ENCODE measurements around the gene TCEA3. TPM values are rescaled to one million over a fixed set of nuclear protein-coding genes. Genes with fewer than 3 reads are reported as not detected.

Gene TCEA3
- total and polyA plus RNA-seq, 12 donors: 25.1 to 93.0 (median 67.2) TPM

GRCh38 chr1:23370330-23370708 is 54.2 kb downstream of the TCEA3 start:
- peaks cover 11 to 57% (median 47%) of the 10 kb centered on the region in 9 donors for H3K4me1 ChIP-seq
- TF ChIP-seq, protein P1, sequence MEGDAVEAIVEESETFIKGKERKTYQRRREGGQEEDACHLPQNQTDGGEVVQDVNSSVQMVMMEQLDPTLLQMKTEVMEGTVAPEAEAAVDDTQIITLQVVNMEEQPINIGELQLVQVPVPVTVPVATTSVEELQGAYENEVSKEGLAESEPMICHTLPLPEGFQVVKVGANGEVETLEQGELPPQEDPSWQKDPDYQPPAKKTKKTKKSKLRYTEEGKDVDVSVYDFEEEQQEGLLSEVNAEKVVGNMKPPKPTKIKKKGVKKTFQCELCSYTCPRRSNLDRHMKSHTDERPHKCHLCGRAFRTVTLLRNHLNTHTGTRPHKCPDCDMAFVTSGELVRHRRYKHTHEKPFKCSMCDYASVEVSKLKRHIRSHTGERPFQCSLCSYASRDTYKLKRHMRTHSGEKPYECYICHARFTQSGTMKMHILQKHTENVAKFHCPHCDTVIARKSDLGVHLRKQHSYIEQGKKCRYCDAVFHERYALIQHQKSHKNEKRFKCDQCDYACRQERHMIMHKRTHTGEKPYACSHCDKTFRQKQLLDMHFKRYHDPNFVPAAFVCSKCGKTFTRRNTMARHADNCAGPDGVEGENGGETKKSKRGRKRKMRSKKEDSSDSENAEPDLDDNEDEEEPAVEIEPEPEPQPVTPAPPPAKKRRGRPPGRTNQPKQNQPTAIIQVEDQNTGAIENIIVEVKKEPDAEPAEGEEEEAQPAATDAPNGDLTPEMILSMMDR (IDR thresholded peaks at IDR 0.05): no peak
- H3K27ac ChIP-seq: peak overlapping the region; percentile 76 to 99 (median 97)
- no peaks in the 10 kb centered on the region for H3K27me3 ChIP-seq
- DNase-seq: no peak
- H3K36me3 ChIP-seq: peaks cover 0 to 25% (median 18%) of the 10 kb centered on the region in 9 donors
- peaks cover 0 to 16% (median 0%) of the 10 kb centered on the region in 11 donors for H3K9me3 ChIP-seq
- WGBS, 2 donors: 11 to 21% methylated on average over 5 of the region's 5 CpGs
- H3K4me3 ChIP-seq: peak overlapping the region in 8 of 10 donors; percentile 65 to 98 (median 86)
- ATAC-seq: no peak
- intact Hi-C loops (cut with DNase I): no loop called here

DNA sequence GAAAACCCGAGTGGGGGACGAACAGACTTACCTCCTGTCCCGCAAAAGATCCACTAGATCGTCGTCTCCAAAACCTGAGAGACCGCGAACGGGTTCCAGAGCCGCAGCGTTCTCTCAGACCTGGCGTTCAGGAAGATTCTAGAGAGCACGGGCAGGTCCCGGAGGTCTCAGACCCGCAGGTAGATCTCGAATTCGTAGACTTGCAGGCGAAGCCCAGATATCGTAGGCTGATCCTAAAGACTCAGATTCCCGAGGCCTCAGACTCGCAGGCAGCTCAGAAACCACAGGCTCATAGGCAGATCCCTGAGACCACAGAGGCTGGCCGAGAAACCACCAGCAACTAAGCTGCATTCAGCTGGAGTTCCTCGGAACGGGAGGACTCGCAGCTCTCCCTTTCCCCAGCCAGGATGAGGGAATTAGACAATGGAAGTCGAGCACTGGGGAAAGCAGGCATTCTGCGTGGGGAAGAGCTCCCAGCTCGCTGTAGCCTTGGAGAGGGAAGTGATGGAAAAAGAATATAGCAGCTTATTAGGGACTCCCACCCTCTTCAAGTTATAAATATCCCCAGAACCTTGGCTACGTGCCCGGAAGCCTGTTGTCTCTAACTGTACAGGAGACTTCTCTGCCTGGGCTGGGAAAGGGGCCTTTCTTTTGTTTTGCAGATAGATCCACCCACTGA is 55.1 kb downstream of the TCEA3 start, which contains the start of gene ZNF436:
TSS of gene ZNF436 (minus strand) at position 502 of the 679 bp plus-strand sequence. CDS start 1,831 bp downstream, outside the sequence.
- WGBS, 2 donors: 0% methylated on average over 29 of the region's 29 CpGs
- peak; percentile 83 to 97 for DNase-seq
- peaks cover 11 to 57% (median 47%) of the 10 kb centered on the region in 9 donors for H3K4me1 ChIP-seq
- no peaks in the 10 kb centered on the region for H3K27me3 ChIP-seq
- peaks cover 0 to 24% (median 2%) of the 10 kb centered on the region in 11 donors for H3K9me3 ChIP-seq
- TF ChIP-seq, protein P1 (IDR thresholded peaks at IDR 0.05): no peak
- peak within 1 kb of the TSS; percentile 65 to 98 (median 86) for H3K4me3 ChIP-seq
- H3K36me3 ChIP-seq: peaks cover 0 to 33% (median 27%) of the 10 kb centered on the region in 9 donors
- peak within 1 kb of the TSS; percentile 76 to 99 (median 97) for H3K27ac ChIP-seq
- intact Hi-C loops (cut with DNase I): loop anchor here in 7 of 10 donors (2.0 to 5.0 kb wide), 5 partner anchors 25 to 35 kb away; partner anchors contain the start of gene HNRNPR (in 2 of the 7)
- peak; percentile 31 to 73 (median 61) for ATAC-seq

- 0% methylated on average over 60 to 61 of the region's 61 CpGs for WGBS, 2 donors
- Histone ChIP-seq H3K4me3 (peak overlapping the region; percentile 65 to 98 (median 86)), H3K9me3 (peaks cover 0 to 32% (median 9%) of the 10 kb centered on the region in 11 donors), H3K27me3 (no peaks in the 10 kb centered on the region), H3K4me1 (peaks cover 11 to 57% (median 47%) of the 10 kb centered on the region in 9 donors), H3K36me3 (peaks cover 2 to 41% (median 34%) of the 10 kb centered on the region in 9 donors), H3K27ac (peak overlapping the region; percentile 76 to 99 (median 97))
- ATAC-seq: peak; percentile 85 to 94 (median 90)
- TF ChIP-seq, protein P1 (IDR thresholded peaks at IDR 0.05): peak in 6 of 9 donors; percentile 8 to 38 (median 32)
- intact Hi-C loops (cut with DNase I): loop anchor here in 7 of 10 donors (1.0 to 5.0 kb wide), 6 partner anchors 24 to 36 kb away; partner anchors contain the start of gene HNRNPR (in 6 of the 7)
- peak; percentile 91 to 92 for DNase-seq
Observed at GRCh38 chr1:23368562-23369334, 55.8 kb downstream of the TCEA3 start.
